GM13976 (cell line): ENCODE measurements around the gene NOS3.

Experiments used
- DNase-seq: peaks from one replicate; pipeline ENCODE4 v3.0.0; 2012; ENCODE audit warnings: low spot score
- CTCF ChIP-seq: IDR thresholded peaks from 2 replicates; pipeline ENCODE4 v1.5.1; 2012; ENCODE audit warnings: borderline replicate concordance, mild to moderate bottlenecking; ENCODE audit not compliant: insufficient read depth; ENCODE audit errors: extremely low read depth, missing control alignments, control extremely low read depth
- in situ Hi-C: fragments of 300-500 bp; cut with MboI; formaldehyde crosslinking; loops from one replicate; pipeline ENCODE4 v1.12.0; 2022; ENCODE audit warnings: low sequenced_read_pairs, mixed read lengths, inconsistent platforms; ENCODE audit not compliant: unreplicated experiment

The NOS3 gene

DNA sequence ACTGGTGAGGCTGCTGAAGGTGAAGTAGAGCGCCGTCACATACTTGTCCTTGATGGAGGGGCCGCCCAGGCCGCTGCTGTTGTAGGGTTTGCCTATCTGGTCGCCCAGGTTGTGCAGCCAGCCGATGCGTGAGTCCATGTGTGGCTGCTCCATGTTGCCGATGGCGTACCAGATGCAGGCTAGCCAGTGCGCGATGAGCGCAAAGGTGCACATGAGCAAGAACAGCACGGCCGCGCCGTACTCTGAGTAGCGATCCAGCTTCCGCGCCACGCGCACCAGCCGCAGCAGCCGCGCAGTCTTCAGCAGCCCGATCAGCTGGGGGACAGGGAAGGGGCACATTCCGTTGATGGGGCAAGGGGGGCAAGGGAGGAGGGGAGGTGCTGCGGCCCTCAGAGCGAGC is 39.3 kb upstream of the NOS3 start:
- in situ Hi-C loops = no loop called here
- DNase-seq = no peak

DNA sequence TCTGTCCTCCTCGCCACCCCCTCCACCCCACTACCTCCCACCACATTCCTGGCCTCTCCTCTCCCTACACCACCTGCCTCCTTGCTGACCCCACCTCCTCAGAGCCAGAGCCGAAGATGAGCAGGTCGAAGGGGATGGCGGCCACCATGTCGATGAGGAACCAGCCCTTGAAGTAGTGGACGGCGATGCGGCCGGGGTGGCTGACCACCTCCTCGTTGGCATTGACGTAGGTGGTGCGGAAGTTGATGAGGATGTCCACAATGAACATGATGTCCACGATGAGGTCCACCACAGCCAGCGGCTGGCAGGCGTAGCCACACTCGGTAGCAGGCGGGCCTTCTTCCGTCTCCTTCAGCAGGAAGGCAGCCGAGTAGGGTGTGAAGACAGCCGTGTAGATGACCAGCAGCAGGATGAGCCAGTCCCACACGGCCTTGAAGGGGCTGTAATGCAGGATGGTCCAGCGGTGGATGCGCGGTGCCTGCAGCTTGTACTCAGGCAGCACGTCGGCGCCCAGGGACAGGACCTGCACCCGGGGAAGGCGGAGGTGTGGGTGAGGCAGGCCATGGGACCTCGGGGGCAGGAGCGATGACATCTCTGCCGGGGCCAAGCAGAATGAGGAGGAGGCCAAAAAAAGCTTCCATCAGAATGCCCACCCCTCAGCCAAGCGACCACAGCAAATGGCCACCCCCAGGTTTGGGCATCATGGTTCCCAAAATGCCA is 38.3 kb upstream of the NOS3 start:
- no peak for TF ChIP-seq CTCF
- in situ Hi-C loops = no loop called here
- DNase-seq = no peak

More for the DNA sequence above, 39.3 kb upstream of the NOS3 start:
- TF ChIP-seq CTCF = no peak

DNA sequence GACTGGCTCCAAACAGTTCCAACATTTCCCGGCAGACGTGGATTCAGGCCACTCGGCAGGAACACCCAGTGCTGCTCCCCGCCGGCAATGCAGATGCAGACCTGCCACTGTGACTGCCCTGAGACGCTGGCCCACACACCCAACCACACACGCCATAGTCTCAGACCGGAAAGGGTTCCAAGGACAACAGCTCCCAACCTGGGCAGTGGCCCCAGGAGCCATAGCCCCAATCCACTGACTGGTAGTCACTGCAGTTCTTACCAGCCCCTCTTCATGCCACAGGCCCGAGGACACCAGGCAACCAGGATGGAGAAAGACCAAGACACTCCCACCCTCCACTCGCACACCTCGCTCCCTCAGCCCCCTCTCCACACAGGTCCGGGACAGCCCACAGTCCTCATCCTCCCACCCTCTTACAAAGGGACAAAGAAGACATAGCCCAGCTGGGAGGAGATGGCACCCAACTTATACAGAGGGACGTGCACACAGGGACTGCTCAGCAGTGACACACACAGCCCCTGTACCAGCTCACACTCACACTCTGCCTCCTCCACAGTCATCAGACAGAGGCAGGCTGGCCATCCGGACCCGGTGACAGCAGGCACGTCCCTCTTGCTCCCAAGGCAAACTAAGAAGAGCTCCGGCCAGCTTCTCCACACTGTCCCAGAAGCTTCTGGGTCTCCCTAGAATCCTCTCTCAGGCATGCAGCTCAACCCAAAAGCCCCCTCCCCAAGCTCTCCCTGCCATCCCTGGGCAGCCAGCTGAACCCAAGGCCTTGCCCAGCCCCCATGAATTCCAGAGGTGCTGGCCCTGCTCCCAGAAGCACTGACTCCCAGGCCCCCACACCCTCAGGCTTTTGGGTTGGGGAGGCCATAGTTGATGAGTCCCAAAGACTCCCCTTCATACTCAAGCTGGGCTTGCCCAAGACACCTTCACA is 37.5 kb upstream of the NOS3 start:
- TF ChIP-seq CTCF = no peak
- DNase-seq = no peak
- in situ Hi-C loops = no loop called here

- no peak for TF ChIP-seq CTCF
- in situ Hi-C loops = no loop called here
- DNase-seq = no peak
Observed at GRCh38 chr7:150954201-150954985, 36.4 kb upstream of the NOS3 start.

DNA sequence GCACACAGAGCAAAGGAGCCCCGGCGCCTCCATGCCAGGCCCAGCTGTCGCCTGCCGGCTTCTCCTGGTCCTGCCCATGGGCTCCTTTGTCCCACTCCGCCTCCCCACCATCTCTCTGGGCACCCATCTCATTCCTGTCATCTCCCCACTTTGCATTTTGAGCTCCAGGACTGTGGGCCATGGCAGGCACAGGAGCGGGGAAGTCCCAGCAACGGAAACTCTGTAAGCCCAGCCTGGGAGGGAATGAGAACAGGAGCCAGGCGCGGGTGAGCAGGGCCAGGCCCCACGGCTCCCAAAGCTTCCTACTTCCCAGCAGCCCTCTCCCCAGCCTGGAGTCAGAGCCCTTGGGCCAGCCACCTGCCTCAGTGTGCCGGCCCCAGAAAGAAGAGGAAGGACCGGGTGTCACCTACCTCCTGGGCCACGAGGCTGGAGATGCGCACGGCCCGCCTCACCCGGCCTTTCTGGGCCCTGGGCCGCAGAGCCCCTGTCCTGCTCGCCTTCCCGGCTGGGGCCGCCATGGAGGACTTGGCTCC is 35.8 kb upstream of the NOS3 start:
- no peak for TF ChIP-seq CTCF
- in situ Hi-C loops = no loop called here
- DNase-seq = no peak
